ENCODE measurements around the gene SIPA1L2.

The SIPA1L2 gene

GRCh38 chr1:232599178-232600041, 30.5 kb downstream of the SIPA1L2 start:
- TF ChIP-seq, protein P1, sequence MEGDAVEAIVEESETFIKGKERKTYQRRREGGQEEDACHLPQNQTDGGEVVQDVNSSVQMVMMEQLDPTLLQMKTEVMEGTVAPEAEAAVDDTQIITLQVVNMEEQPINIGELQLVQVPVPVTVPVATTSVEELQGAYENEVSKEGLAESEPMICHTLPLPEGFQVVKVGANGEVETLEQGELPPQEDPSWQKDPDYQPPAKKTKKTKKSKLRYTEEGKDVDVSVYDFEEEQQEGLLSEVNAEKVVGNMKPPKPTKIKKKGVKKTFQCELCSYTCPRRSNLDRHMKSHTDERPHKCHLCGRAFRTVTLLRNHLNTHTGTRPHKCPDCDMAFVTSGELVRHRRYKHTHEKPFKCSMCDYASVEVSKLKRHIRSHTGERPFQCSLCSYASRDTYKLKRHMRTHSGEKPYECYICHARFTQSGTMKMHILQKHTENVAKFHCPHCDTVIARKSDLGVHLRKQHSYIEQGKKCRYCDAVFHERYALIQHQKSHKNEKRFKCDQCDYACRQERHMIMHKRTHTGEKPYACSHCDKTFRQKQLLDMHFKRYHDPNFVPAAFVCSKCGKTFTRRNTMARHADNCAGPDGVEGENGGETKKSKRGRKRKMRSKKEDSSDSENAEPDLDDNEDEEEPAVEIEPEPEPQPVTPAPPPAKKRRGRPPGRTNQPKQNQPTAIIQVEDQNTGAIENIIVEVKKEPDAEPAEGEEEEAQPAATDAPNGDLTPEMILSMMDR (IDR thresholded peaks at IDR 0.05; ENCODE audit: low read depth, low read length), result no peak
- no peak overlapping the region for H3K4me3 ChIP-seq (ENCODE audit: low read depth, low read length)
- DNase-seq (ENCODE audit: low read depth, low spot score), result no peak
- in situ Hi-C loops (cut with HindIII; ENCODE audit: low sequenced_read_pairs), result no loop called here

DNA sequence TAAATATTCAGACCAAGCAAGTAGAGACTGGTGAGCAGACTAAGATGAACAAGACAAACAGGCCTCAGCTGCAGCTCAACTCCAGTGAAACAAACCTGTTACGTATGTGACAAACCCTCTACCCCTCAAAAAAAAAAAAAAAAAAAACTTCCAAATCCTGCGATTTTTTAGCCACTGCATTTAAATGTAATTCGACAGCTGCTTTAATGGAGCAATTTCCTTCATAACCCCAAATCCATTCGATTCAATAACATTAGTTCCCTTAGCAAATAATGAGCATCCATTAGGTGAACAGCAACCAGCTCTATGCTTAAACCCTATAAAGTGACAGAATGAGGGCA, 31.1 kb downstream of the SIPA1L2 start:
- DNase-seq (ENCODE audit: low read depth, low spot score), result no peak
- TF ChIP-seq, protein P1 (IDR thresholded peaks at IDR 0.05; ENCODE audit: low read depth, low read length), result no peak
- in situ Hi-C loops (cut with HindIII; ENCODE audit: low sequenced_read_pairs), result no loop called here
- no peak overlapping the region for H3K4me3 ChIP-seq (ENCODE audit: low read depth, low read length)

DNA sequence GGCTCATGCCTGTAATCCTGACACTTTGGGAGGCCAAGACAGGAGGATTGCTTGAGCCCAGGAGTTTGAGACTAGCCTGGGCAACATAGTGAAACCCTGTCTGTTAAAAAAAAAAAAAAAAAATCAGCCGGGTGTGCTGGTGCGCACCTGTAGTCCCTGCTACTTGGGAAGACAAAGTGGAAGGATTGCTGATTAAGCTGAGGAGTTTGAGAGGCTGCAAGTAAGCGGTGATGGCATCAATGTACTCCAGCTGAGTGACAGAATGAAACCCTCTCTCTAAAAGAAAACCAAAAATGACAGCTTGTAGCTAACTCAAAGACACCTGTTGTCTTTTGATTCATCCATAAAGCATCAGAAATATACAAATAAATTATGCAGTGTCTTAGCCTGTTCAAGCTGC, 31.8 kb downstream of the SIPA1L2 start:
- TF ChIP-seq, protein P1 (IDR thresholded peaks at IDR 0.05; ENCODE audit: low read depth, low read length), result no peak
- no peak for DNase-seq (ENCODE audit: low read depth, low spot score)
- in situ Hi-C loops (cut with HindIII; ENCODE audit: low sequenced_read_pairs), result no loop called here
- H3K4me3 ChIP-seq (ENCODE audit: low read depth, low read length), result no peak overlapping the region

DNA sequence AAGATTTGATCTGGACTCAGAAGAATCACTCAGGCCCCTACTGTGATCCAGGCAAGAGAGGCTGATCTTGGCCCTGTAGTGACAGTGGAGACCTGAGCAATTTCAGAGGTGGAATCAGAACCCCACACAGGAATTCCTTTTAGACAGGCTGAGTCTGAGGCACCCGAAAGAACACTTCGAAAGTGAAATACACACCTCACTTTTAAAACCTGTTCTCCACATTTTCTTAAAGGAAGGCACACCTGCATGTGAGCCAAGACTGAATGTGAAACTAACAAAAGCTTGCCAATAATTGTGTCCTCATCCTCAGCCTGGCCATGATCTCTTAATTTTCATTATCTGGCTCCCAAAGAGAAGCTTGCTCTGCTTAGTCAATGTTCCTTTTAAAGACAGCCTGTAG, 32.2 kb downstream of the SIPA1L2 start:
- H3K4me3 ChIP-seq (ENCODE audit: low read depth, low read length), result no peak overlapping the region
- DNase-seq (ENCODE audit: low read depth, low spot score), result no peak
- in situ Hi-C loops (cut with HindIII; ENCODE audit: low sequenced_read_pairs), result no loop called here
- TF ChIP-seq, protein P1 (IDR thresholded peaks at IDR 0.05; ENCODE audit: low read depth, low read length), result no peak

- in situ Hi-C loops (cut with HindIII; ENCODE audit: low sequenced_read_pairs), result no loop called here
- TF ChIP-seq, protein P1 (IDR thresholded peaks at IDR 0.05; ENCODE audit: low read depth, low read length), result no peak
- no peak overlapping the region for H3K4me3 ChIP-seq (ENCODE audit: low read depth, low read length)
- no peak for DNase-seq (ENCODE audit: low read depth, low spot score)
Observed at GRCh38 chr1:232596666-232597303, 33.1 kb downstream of the SIPA1L2 start.

DNA sequence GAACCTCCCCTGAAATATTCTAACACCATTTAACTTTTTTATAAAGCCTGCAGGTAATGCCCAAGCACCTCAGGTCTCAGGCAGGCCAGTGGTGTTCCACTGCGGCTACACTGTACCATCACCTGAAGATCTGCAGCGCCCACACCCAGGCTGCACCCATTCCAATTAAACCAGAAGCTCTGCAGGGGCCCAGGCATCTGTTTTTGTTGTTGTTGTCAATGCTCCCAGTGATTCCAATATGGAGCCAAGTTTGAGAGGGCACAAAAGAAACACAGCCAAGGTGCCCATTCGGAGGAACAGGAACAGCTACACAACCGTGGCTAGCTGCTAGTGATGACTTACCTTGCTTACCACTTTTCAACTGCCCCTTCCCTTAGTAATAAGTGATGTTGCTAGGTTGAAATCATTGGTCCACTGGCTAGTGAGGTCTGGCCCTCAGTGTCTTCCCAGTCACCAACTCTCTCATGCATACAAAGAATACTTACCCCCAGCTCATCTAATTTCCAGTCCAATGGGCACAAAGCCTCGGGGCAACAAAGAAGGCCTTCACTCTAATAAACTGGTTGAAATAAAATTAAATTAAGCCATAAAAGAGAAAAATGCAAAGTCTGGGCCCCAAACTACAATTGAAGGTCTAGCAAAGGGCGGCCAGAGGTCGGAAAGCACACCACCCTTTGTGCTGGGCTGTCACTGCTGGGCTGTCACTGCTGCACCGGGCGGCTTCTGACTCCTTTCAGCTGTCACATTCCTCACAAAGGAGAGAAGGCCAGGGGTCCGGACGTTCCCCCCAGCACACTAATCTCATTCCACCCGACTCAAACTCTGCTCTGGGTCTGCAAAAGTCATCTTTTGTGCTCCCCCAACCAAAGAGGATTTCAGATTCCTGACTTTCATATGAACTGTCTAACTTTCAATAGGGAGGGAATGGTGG, 34.9 kb downstream of the SIPA1L2 start:
- in situ Hi-C loops (cut with HindIII; ENCODE audit: low sequenced_read_pairs), result no loop called here
- no peak overlapping the region for H3K4me3 ChIP-seq (ENCODE audit: low read depth, low read length)
- TF ChIP-seq, protein P1 (IDR thresholded peaks at IDR 0.05; ENCODE audit: low read depth, low read length), result no peak
- no peak for DNase-seq (ENCODE audit: low read depth, low spot score)

Measured in astrocyte of the spinal cord (primary cell).